ENCODE measurements around the gene SNW1. TPM values are rescaled to one million over a fixed set of nuclear protein-coding genes. Genes with fewer than 3 reads are reported as not detected.
"Not testable (repeated sequence)": the region's sequence is repeated elsewhere in the genome, so short reads cannot be mapped to it uniquely, and the experiment has no call there.

The SNW1 gene
- 100 to 1,000 TPM; 134 to 135 TPM for total RNA-seq

DNA sequence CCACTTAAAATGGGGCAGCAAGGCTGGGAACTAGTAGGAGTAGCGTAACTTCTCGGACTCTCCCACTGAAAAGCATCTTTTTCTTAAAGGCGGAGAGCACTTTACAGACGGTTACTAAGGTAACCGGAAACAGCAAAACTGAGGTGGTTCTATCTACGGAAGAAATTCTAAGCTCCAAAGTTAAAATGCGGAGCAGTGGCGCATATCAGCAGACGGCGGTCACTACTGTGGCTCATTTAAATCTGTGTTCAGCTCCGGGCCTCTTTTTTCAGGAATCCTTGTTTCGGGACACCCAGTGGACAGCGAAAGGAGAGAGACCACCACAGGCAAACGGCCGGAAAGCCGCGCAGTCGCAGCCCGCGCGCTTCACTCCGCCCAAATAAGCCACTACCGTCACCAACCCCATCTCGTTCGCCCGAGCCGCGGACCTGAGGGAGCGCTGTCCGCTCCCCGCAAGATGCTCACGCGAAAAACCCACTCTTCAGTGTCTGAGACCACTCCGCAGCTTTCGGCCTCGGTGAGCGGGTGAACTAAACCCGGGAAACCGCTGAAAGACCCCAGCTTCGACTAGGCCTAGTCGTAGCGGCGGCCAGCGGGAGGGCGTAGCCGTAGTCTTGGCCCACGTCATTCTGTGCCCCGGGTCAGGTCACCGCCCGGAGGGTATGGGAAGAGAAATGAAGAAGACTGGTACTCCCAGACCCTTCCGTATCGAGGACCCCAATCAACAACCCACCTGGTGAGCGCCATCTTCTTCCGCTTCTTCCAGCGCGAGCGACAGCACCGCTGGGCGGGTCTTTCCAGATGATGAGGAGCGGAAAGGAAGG, at the start of gene SNW1:
SNW1 (minus strand) TSS at position 776 of the 824 bp plus-strand sequence; CDS start at position 747, 29 bp downstream.
- ATAC-seq = peak; percentile 96
- ChIA-PET CTCF (interaction anchor here (0.7 to 1.7 kb wide), 6 partner anchors 10 to 440 kb away, joined by 3 to 5 read pairs (median 3); partner anchors contain the start of genes GSTZ1 and POMT2), POLR2A (interaction anchor here (0.6 to 1.0 kb wide), 4 partner anchors 39 to 439 kb away, joined by 3 to 5 read pairs (median 3); partner anchors contain the start of genes ADCK1 and GSTZ1)
- Mint-ChIP-seq H3K36me3 (ENCODE audit: low read depth) (peaks cover 21% of the 10 kb centered on the region), H3K27ac (peak within 1 kb of the TSS; percentile 98), H3K4me3 (peak within 1 kb of the TSS; percentile 96), H3K4me1 (peaks cover 33% of the 10 kb centered on the region), H3K9me3 (ENCODE audit: low read depth) (no peaks in the 10 kb centered on the region), H3K27me3 (no peaks in the 10 kb centered on the region)
- intact Hi-C loops (cut with DNase I, micrococcal nuclease) = loop anchor here (1.0 to 2.0 kb wide), 9 partner anchors 40 to 662 kb away; partner anchors contain the start of genes ADCK1 (in 2 of the 2), ALKBH1 (in 2 of the 2), POMT2 (in 2 of the 2) and SLIRP (in 2 of the 2)
- peak; percentile 95 for DNase-seq

DNA sequence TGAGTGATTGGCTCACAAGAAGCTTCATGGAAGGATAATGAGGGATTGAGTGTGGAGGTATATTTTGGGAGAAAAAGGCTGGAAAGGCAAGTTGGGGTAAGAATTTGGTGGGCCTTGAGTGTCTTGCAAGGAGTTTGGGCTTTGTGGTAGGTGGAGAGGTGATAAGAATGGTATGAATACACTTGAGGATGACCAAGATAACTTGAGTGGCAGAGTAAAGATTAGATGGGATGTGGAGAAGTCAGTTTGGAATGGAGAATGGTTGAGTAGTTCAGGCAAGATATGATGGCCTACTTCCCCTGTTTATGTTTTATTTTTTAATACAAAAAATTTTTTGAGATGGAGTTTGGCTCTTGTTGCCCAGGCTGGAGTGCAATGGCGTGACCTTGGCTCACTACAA, 48.1 kb upstream of the SNW1 start:
- CTCF ChIA-PET = no interaction called here

DNA sequence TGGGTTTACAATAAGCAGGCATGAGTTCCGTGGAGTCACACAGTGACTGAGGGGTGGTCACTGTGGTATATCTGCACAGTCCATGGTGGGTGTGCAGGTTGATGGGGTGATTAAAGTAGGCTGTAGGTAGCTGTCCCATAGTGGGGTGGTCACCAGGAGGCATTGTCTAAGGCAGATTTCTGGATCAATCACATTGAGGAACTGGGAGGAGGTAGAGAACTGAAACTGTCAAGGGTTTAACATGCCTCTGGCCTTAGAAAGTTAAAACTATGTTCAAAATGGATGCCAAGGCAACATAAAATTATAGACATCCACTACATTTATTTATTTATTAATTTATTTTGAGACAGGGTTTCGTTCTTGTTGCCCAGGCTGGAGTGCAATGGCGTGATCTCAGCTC, 47.3 kb upstream of the SNW1 start:
- ChIA-PET POLR2A (no interaction called here), CTCF (no interaction called here)
- no peak for ATAC-seq
- H3K4me3 Mint-ChIP-seq = no peak overlapping the region
- H3K9me3 Mint-ChIP-seq (ENCODE audit: low read depth) = no peaks in the 10 kb centered on the region
- peaks cover 9% of the 10 kb centered on the region for H3K4me1 Mint-ChIP-seq
- DNase-seq = no peak
- H3K36me3 Mint-ChIP-seq (ENCODE audit: low read depth) = no peaks in the 10 kb centered on the region
- no peak overlapping the region for H3K27ac Mint-ChIP-seq
- H3K27me3 Mint-ChIP-seq = no peaks in the 10 kb centered on the region
- intact Hi-C loops (cut with DNase I, micrococcal nuclease) = no loop called here

More for the DNA sequence above, 48.1 kb upstream of the SNW1 start:
- intact Hi-C loops (cut with DNase I, micrococcal nuclease) = no loop called here
- H3K4me3 Mint-ChIP-seq = no peak overlapping the region
- no peak for ATAC-seq
- no peaks in the 10 kb centered on the region for H3K9me3 Mint-ChIP-seq (ENCODE audit: low read depth)
- H3K36me3 Mint-ChIP-seq (ENCODE audit: low read depth) = no peaks in the 10 kb centered on the region
- peak overlapping the region; percentile 11 for H3K27ac Mint-ChIP-seq
- no peak for DNase-seq
- H3K27me3 Mint-ChIP-seq = no peaks in the 10 kb centered on the region
- POLR2A ChIA-PET = no interaction called here
- peaks cover 14% of the 10 kb centered on the region for H3K4me1 Mint-ChIP-seq

DNA sequence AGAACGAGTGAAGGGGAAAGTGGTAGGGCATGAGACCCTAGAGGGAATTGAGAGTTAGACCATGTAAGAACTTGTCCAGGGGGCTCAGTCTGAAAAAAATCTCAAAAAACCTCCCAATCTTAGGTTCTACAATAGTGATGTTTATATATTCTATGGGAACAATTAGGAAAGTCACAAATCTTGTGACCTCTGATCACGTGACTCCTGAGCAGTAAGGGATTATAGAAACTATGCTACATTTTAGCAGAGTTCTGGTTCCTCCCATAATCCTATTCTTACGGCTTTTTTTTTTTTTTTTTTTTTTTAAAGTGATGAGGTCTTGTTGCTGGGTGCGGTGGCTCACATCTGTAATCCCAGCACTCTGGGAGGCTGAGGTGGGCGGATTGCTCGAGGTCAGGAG, 44.8 kb upstream of the SNW1 start:
- intact Hi-C loops (cut with DNase I, micrococcal nuclease) = no loop called here
- H3K27ac Mint-ChIP-seq = no peak overlapping the region
- H3K4me3 Mint-ChIP-seq = no peak overlapping the region
- H3K27me3 Mint-ChIP-seq = no peaks in the 10 kb centered on the region
- ChIA-PET POLR2A (no interaction called here), CTCF (no interaction called here)
- H3K4me1 Mint-ChIP-seq = peaks cover 3% of the 10 kb centered on the region
- no peak for DNase-seq
- H3K9me3 Mint-ChIP-seq (ENCODE audit: low read depth) = no peaks in the 10 kb centered on the region
- no peaks in the 10 kb centered on the region for H3K36me3 Mint-ChIP-seq (ENCODE audit: low read depth)
- no peak for ATAC-seq

DNA sequence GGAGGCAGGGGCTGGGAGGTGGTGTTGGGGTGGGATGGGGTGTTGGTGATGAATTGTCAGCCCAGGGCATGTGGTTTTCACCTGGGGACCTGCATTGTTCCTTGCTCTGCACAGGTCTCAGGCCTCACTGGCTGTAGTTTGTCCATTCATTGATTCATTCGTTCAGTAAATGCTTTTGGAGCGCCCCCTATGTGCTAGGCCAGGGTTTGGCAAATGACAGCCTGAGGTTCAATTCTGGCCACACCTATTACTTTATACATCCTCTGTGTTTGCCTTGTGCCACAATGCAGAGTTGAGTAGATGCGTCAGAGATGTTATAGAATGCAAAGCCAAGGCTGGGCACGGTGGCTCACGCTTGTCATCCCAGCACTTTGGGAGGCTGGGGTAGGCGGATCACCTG, 43.6 kb upstream of the SNW1 start:
- Mint-ChIP-seq H3K27ac (no peak overlapping the region), H3K36me3 (ENCODE audit: low read depth) (no peaks in the 10 kb centered on the region), H3K4me3 (no peak overlapping the region), H3K9me3 (ENCODE audit: low read depth) (no peaks in the 10 kb centered on the region), H3K4me1 (peaks cover 9% of the 10 kb centered on the region), H3K27me3 (no peaks in the 10 kb centered on the region)
- ChIA-PET CTCF (no interaction called here), POLR2A (no interaction called here)
- DNase-seq = peak; percentile 71
- no peak for ATAC-seq
- intact Hi-C loops (cut with DNase I, micrococcal nuclease) = no loop called here

DNA sequence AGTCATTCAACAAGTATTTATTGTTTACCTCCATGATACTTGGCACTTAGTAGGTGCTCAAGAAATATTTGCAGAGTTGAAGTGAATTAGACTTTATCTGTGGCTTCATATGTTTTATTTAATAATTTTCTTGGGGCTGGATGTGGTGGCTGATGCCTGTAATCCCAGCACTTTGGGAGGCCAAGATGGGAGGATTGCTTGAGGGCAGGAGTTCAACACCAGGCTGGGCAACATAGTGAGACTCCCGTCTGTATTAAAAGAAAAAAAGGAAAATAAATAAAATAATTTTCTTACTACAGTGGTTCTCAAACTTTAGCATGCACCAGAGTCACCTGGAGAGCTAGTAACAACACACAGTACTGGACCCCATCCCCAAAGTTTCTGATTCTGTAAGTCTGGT, 39.9 kb upstream of the SNW1 start:
- intact Hi-C loops (cut with DNase I, micrococcal nuclease) = loop anchor here (1.0 to 2.0 kb wide), 8 partner anchors 40 to 703 kb away; partner anchors contain the start of genes ALKBH1 (in 2 of the 2), SLIRP (in 2 of the 2), SNW1 (in 2 of the 2) and AHSA1 (in 1 of the 2)
- DNase-seq (no peak), ATAC-seq (no peak)
- Mint-ChIP-seq H3K9me3 (ENCODE audit: low read depth) (no peaks in the 10 kb centered on the region), H3K4me3 (peak overlapping the region; percentile 83), H3K27me3 (no peaks in the 10 kb centered on the region), H3K27ac (peak overlapping the region; percentile 87), H3K4me1 (peaks cover 11% of the 10 kb centered on the region), H3K36me3 (ENCODE audit: low read depth) (no peaks in the 10 kb centered on the region)
- ChIA-PET CTCF (interaction anchor here (1.3 kb wide), 1 partner anchor 16 kb away, joined by 4 read pairs; no protein-coding TSS in a partner anchor), POLR2A (no interaction called here)

DNA sequence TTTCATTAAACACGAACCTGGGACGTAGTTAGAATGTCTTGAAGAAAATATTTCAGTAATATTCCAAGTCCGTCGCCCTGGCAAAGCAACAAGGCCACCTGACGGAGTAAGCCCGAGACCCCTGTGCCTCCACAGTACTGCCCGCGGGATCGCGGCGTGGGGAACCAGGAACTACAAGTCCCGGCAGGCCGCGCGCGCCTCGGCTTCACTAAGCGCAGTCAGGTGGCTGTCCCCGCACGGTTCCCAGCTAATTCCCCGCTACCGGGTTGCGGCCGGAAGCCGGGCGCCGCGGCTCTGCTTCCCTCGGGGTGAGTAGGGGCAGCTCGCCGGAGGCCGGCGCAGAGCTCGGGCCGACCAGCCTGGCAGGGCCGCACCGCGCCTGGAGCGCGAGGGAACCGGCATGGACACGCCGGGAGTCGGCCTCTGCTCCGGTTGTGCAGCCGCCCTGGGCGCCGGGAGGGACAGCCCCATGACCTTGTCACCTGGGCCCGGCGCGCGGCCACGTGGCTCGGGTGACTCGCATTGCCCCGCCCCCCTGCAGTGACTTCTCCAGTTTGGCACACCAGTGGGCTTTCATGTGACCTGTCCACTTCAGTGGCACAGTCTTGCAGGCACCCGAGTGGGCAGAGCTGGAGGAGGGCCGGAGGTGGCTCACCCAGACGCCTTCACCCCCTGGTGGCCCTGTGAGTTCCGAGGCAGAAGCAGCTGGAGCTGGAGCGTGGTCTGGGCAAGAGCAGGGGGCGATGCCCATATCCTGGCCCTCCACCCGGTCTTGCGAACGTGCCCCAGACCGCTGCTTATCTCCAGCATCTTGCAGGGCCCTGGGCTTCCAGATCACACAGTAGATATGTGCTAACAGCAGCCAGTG, 39.1 kb upstream of the SNW1 start, which contains the start of gene ADCK1:
ADCK1 (plus strand) TSS at position 247 of the 868 bp plus-strand sequence. CDS start 18,870 bp downstream, outside the sequence.
- no peaks in the 10 kb centered on the region for H3K36me3 Mint-ChIP-seq (ENCODE audit: low read depth)
- no peaks in the 10 kb centered on the region for H3K9me3 Mint-ChIP-seq (ENCODE audit: low read depth)
- ChIA-PET CTCF (interaction anchor here (0.7 to 1.3 kb wide), 4 partner anchors 17 to 93 kb away, joined by 3 to 4 read pairs (median 4); no protein-coding TSS in a partner anchor), POLR2A (interaction anchor here (0.6 to 1.1 kb wide), 5 partner anchors 10 to 423 kb away, joined by 3 to 7 read pairs (median 4); partner anchors contain the start of genes SAMD15 and TMED8)
- H3K27ac Mint-ChIP-seq = peak within 1 kb of the TSS; percentile 87
- intact Hi-C loops (cut with DNase I, micrococcal nuclease) = loop anchor here (1.0 to 2.0 kb wide), 8 partner anchors 39 to 702 kb away; partner anchors contain the start of genes ALKBH1 (in 2 of the 2), SLIRP (in 2 of the 2), SNW1 (in 2 of the 2) and AHSA1 (in 1 of the 2)
- peak within 1 kb of the TSS; percentile 83 for H3K4me3 Mint-ChIP-seq
- H3K4me1 Mint-ChIP-seq = peaks cover 11% of the 10 kb centered on the region
- ATAC-seq (peak; percentile 94), DNase-seq (peak; percentile 94)
- H3K27me3 Mint-ChIP-seq = no peaks in the 10 kb centered on the region

DNA sequence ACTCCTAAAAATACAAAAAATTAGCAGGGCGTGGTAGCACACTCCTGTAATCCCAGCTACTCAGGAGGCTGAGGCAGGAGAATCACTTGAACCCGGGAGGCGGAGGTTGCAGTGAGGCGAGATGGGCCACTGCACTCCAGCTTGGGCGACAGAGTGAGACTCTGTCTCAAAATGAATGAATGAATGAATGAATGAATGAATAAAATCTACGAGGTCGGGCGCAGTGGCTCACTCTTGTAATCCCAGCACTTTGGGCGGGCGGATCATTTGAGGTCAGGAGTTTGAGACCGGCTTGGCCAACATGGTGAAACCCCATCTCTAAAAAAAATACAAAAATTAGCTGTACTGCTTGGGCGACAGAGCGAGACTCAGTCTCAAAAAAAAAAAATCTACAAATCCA, 38.5 kb upstream of the SNW1 start:
- ATAC-seq; H3K9me3 Mint-ChIP-seq (ENCODE audit: low read depth); H3K36me3 Mint-ChIP-seq (ENCODE audit: low read depth); H3K27me3 Mint-ChIP-seq; DNase-seq; intact Hi-C loops (cut with DNase I, micrococcal nuclease): not testable (repeated sequence)
- Mint-ChIP-seq H3K4me3 (peak overlapping the region; percentile 83), H3K4me1 (peaks cover 11% of the 10 kb centered on the region), H3K27ac (peak overlapping the region; percentile 84)
- POLR2A ChIA-PET = interaction anchor here (0.6 to 1.1 kb wide), 3 partner anchors 10 to 423 kb away, joined by 4 to 7 read pairs (median 5); partner anchors contain the start of genes SAMD15 and TMED8
- CTCF ChIA-PET = interaction anchor here (0.6 to 1.3 kb wide), 4 partner anchors 17 to 1072 kb away, joined by 3 to 4 read pairs (median 4); no protein-coding TSS in a partner anchor

DNA sequence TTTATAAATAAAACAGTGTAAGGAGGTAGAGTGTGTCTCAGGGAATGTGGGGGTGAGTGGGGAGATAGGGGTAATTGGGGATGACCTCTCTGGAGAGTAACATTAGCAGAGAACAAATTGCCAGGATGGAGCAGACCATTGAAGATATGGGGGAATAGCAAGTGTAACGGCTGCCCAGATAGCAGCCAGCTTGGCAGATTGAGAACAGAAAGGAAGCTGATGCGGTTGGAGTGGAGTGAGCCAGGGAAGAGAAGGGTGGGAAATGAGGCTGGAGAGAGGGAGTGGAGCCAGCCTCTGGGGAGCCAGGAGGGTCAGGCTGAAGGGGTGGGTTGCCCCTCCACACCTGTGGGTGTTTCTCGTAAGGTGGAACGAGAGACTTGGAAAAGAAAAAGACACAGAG, 33.4 kb upstream of the SNW1 start:
- H3K27me3 Mint-ChIP-seq = peaks cover 2% of the 10 kb centered on the region
- CTCF ChIA-PET = no interaction called here
- H3K4me3 Mint-ChIP-seq = no peak overlapping the region
- intact Hi-C loops (cut with DNase I, micrococcal nuclease) = no loop called here
- ATAC-seq (no peak), DNase-seq (no peak)
- H3K27ac Mint-ChIP-seq = no peak overlapping the region
- POLR2A ChIA-PET = no interaction called here
- no peaks in the 10 kb centered on the region for H3K36me3 Mint-ChIP-seq (ENCODE audit: low read depth)
- H3K4me1 Mint-ChIP-seq = no peaks in the 10 kb centered on the region
- H3K9me3 Mint-ChIP-seq (ENCODE audit: low read depth) = no peaks in the 10 kb centered on the region

DNA sequence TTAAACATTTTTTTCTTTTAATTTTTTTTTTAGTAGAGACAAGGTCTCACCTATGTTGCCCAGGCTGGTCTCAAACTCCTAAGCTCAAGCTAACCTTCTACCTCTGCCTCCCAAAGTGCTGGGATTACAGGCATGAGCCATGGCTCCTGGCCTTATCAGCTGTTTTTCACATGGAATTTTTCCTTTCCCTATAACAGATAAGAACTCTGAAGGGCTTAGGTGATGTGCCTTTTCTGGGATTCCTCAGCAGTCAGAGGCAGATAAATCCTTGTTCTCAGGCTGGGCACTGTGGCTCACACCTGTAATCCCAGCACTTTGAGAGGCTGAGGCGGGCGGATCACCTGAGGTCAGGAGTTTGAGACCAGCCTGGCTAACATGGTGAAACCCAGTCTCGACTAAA, 32.3 kb upstream of the SNW1 start:
- CTCF ChIA-PET; H3K36me3 Mint-ChIP-seq (ENCODE audit: low read depth); DNase-seq; ATAC-seq; H3K27ac Mint-ChIP-seq; H3K4me3 Mint-ChIP-seq; intact Hi-C loops (cut with DNase I, micrococcal nuclease); POLR2A ChIA-PET; H3K27me3 Mint-ChIP-seq; H3K9me3 Mint-ChIP-seq (ENCODE audit: low read depth); H3K4me1 Mint-ChIP-seq: not testable (repeated sequence)

DNA sequence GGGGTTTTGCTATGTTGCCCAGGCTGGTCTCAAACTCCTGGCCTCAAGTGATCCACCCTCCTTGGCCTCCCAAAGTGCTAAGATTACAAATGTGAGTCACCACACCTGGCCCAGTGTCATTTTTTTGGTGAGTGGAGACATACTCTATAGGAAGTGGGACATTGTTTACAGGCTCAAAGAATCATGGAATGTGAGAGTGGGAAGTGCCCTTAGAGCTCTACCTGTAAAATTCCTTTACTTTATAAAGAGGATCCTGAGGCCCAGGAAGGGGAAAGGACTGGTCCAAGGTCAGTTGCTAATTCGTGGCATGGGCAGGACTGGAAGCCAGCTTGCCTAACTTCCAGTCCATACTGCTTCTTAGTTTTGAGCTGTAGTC, 30.3 kb upstream of the SNW1 start:
- Mint-ChIP-seq H3K4me1 (no peaks in the 10 kb centered on the region), H3K4me3 (no peak overlapping the region), H3K27ac (no peak overlapping the region), H3K36me3 (ENCODE audit: low read depth) (no peaks in the 10 kb centered on the region), H3K9me3 (ENCODE audit: low read depth) (no peaks in the 10 kb centered on the region), H3K27me3 (peaks cover 2% of the 10 kb centered on the region)
- ATAC-seq = no peak
- ChIA-PET POLR2A (no interaction called here), CTCF (interaction anchor here (0.7 to 1.1 kb wide), 2 partner anchors 68 to 142 kb away, joined by 3 to 4 read pairs; no protein-coding TSS in a partner anchor)
- DNase-seq = no peak
- intact Hi-C loops (cut with DNase I, micrococcal nuclease) = no loop called here
